K562 (cell line): Measurements from ENCODE around the gene ROBO1.

ENCODE experiments used
- CREB3L1 ChIP-seq: fragments of 450-650 bp; IDR thresholded peaks from 2 replicates; pipeline ENCODE4 v1.6.1; 2014; ENCODE audit warnings: low read depth, mild to moderate bottlenecking, moderate library complexity, borderline replicate concordance
- ETV6 ChIP-seq, 3 experiments: fragments of 150-350 bp in 1 of 3; sonication (generic) in 1 of 3; formaldehyde crosslinking in 1 of 3; IDR thresholded peaks; 2 replicates each; pipeline versions ENCODE4 v1.6.1 to v1.8.0; 2014 to 2022; ENCODE audit warnings: borderline replicate concordance in 2 of 3, low read depth in 2 of 3, antibody characterized with exemption in 1 of 3, low read length in 1 of 3, mild to moderate bottlenecking in 1 of 3, missing genetic modification reagents in 1 of 3
- EZH2 ChIP-seq: IDR thresholded peaks from 2 replicates; pipeline ENCODE4 v1.6.1; 2012; ENCODE audit warnings: low read depth, mild to moderate bottlenecking, inconsistent platforms, low read length, borderline replicate concordance
- POLR2A ChIP-seq: fragments of 450-650 bp; conservative IDR thresholded peaks from 2 replicates; pipeline ENCODE4 v1.6.1; 2016
- ZFPM2 ChIP-seq: fragments of 250-450 bp; sonication (Bioruptor Pico); IDR thresholded peaks from 2 replicates; pipeline ENCODE4 v1.5.1; 2022; ENCODE audit warnings: mild to moderate bottlenecking

- TF ChIP-seq POLR2A (no peak), EZH2 (no peak), ZFPM2 (CRISPR knock-in tag) (no peak), ETV6 (IDR thresholded peaks at IDR 0.05; ENCODE audit: borderline replicate concordance in 1 of 2, low read depth in 2 of 2, low read length in 1 of 2) (no peak), ETV6 (CRISPR knock-in tag; IDR thresholded peaks at IDR 0.05; ENCODE audit: borderline replicate concordance) (no peak), CREB3L1 (no peak)
These were observed 287.1 kb downstream of the ROBO1 start for GRCh38 chr3:79480746-79481145.
